Smooth muscle cell (in vitro differentiated cells): ENCODE measurements around the gene KDM5A. TPM values are rescaled to one million over a fixed set of nuclear protein-coding genes. Genes with fewer than 3 reads are reported as not detected.

ENCODE experiments used
- DNase-seq: peaks from one replicate; lab custom pipeline; 2025; ENCODE audit not compliant: unreplicated experiment; lab: John Stamatoyannopoulos, UW
- H2AFZ ChIP-seq: fragments of 200-600 bp; sonication (generic); 2 replicates; pipeline ENCODE4 v1.6.0; 2016; ENCODE audit warnings: antibody characterized with exemption, low read depth, mild to moderate bottlenecking
- H3F3A ChIP-seq: fragments of 200-600 bp; sonication (generic); 2 replicates; pipeline ENCODE4 v1.6.0; 2017; ENCODE audit warnings: antibody characterized with exemption, low read depth
- H3K27ac ChIP-seq: fragments of 200-600 bp; sonication (generic); 2 replicates; pipeline ENCODE4 v1.5.1; 2016; ENCODE audit warnings: low read depth, mild to moderate bottlenecking
- H3K27me3 ChIP-seq: fragments of 200-600 bp; sonication (generic); 2 replicates; pipeline ENCODE4 v1.6.1; 2016; ENCODE audit warnings: low read depth, mild to moderate bottlenecking
- H3K36me3 ChIP-seq: fragments of 200-600 bp; sonication (generic); 2 replicates; pipeline ENCODE4 v1.5.1; 2016; ENCODE audit warnings: low read depth
- H3K4me1 ChIP-seq: fragments of 200-600 bp; sonication (generic); 2 replicates; pipeline ENCODE4 v1.5.1; 2016; ENCODE audit warnings: low read depth
- H3K4me2 ChIP-seq: fragments of 200-600 bp; sonication (generic); 2 replicates; pipeline ENCODE4 v1.6.0; 2016; ENCODE audit warnings: mild to moderate bottlenecking
- H3K4me3 ChIP-seq: fragments of 200-600 bp; sonication (generic); 2 replicates; pipeline ENCODE4 v1.5.1; 2016; ENCODE audit warnings: mild to moderate bottlenecking
- H3K79me2 ChIP-seq: fragments of 200-600 bp; sonication (generic); 2 replicates; pipeline ENCODE4 v1.6.0; 2016; ENCODE audit warnings: low read depth, mild to moderate bottlenecking
- H3K9ac ChIP-seq: fragments of 200-600 bp; sonication (generic); 2 replicates; pipeline ENCODE4 v1.6.0; 2016; ENCODE audit warnings: low read depth
- H3K9me3 ChIP-seq: fragments of 200-600 bp; sonication (generic); replicated peaks from 2 replicates; pipeline ENCODE4 v1.5.1; 2016; ENCODE audit warnings: low read depth
- H4K20me1 ChIP-seq: fragments of 200-600 bp; sonication (generic); 2 replicates; pipeline ENCODE4 v1.6.0; 2016; ENCODE audit warnings: low read depth
- CTCF ChIP-seq: fragments of 200-600 bp; sonication (generic); IDR thresholded peaks from 2 replicates; pipeline ENCODE4 v1.5.1; 2017; ENCODE audit warnings: borderline replicate concordance, mild to moderate bottlenecking, antibody characterized with exemption; ENCODE audit not compliant: insufficient read depth, poor library complexity, severe bottlenecking
- WGBS: methylation state at CpG from one replicate; pipeline ENCODE4 v1.1.7; 2016; ENCODE audit warnings: low lambda C conversion rate; 5-methylcytosine and 5-hydroxymethylcytosine counted together
- polyA plus RNA-seq: library from polyadenylated mRNA; unstranded; fragments of >200 nt; fragmentation: Nextera tagmentation; extraction: Ambion mirVana; gene quantifications from 2 replicates; pipeline ENCODE4 v1.2.1, GENCODE V29; 2016
- total RNA-seq: library from RNA; depleted of rRNA; stranded (reverse); fragments of >200 nt; gene quantifications from 2 replicates; pipeline ENCODE4 v1.2.3, GENCODE V29; 2014

KDM5A gene
- total and polyA plus RNA-seq, 2 experiments from 2014 or later, result 30.5 to 87.2 TPM

GRCh38 chr12:268483-268840, 120.7 kb downstream of the KDM5A start:
- H3K79me2 ChIP-seq, result no peaks in the 10 kb centered on the region
- H2AFZ ChIP-seq, result no peak overlapping the region
- H3F3A ChIP-seq, result peaks cover 4% of the 10 kb centered on the region
- no peak overlapping the region for H3K9ac ChIP-seq
- peaks cover under 1% of the 10 kb centered on the region for H3K4me1 ChIP-seq
- no peaks in the 10 kb centered on the region for H3K9me3 ChIP-seq
- H3K4me2 ChIP-seq, result no peak overlapping the region
- H4K20me1 ChIP-seq, result no peaks in the 10 kb centered on the region
- H3K27me3 ChIP-seq, result no peaks in the 10 kb centered on the region
- no peak overlapping the region for H3K4me3 ChIP-seq
- no peaks in the 10 kb centered on the region for H3K36me3 ChIP-seq
- H3K27ac ChIP-seq, result no peak overlapping the region
- no peak for DNase-seq
- 83% methylated on average over 7 of the region's 7 CpGs for WGBS
- no peak for TF ChIP-seq CTCF

- Histone ChIP-seq H3K79me2 (no peaks in the 10 kb centered on the region), H3K9me3 (no peaks in the 10 kb centered on the region), H3F3A (peaks cover 4% of the 10 kb centered on the region), H3K36me3 (no peaks in the 10 kb centered on the region), H3K4me2 (no peak overlapping the region), H4K20me1 (no peaks in the 10 kb centered on the region), H3K4me3 (no peak overlapping the region), H3K4me1 (peaks cover 7% of the 10 kb centered on the region), H3K27me3 (no peaks in the 10 kb centered on the region), H2AFZ (no peak overlapping the region), H3K27ac (no peak overlapping the region), H3K9ac (no peak overlapping the region)
- TF ChIP-seq CTCF, result no peak
- no peak for DNase-seq
- WGBS, result 88% methylated on average over 14 of the region's 14 CpGs
Measured at GRCh38 chr12:267581-268482, 121.3 kb downstream of the KDM5A start.

- no peaks in the 10 kb centered on the region for H3F3A ChIP-seq
- 61% methylated on average over 3 of the region's 3 CpGs for WGBS
Measured at GRCh38 chr12:265096-265495, 124.0 kb downstream of the KDM5A start.

More at GRCh38 chr12:265096-265495, 124.0 kb downstream of the KDM5A start:
- Histone ChIP-seq H3K9ac (no peak overlapping the region), H3K4me2 (no peak overlapping the region), H3K4me1 (peaks cover 10% of the 10 kb centered on the region), H3K79me2 (no peaks in the 10 kb centered on the region), H3K9me3 (no peaks in the 10 kb centered on the region), H3K27me3 (no peaks in the 10 kb centered on the region), H3K36me3 (no peaks in the 10 kb centered on the region), H2AFZ (no peak overlapping the region), H4K20me1 (no peaks in the 10 kb centered on the region), H3K4me3 (no peak overlapping the region), H3K27ac (no peak overlapping the region)
- no peak for DNase-seq
- TF ChIP-seq CTCF, result no peak
